HG03342 (cell line): ENCODE data around the gene RHBDL3.

Experiments
- ATAC-seq: cut with Tn5 transposase; IDR thresholded peaks from one replicate; pipeline ENCODE4 v1.9.1; 2021; ENCODE audit warnings: mild to moderate bottlenecking, moderate library complexity; ENCODE audit not compliant: unreplicated experiment

Gene RHBDL3

DNA sequence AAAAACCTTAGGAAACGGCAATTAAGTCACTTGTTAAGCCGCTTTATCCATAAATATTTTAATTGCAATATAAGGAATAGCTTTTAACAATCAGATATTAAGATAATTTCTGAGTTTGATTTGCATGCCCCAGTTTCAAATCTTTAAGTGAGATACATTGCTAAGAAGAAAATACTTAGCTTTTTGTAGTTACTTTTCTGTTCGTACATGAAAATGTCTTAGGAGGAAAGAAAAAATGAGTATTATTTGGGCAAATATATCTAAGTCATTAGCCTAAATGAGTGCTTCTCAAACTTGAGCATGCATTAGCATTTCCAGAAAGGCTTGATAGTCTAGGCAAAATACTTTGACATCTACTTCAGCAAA, 90.7 kb downstream of the RHBDL3 start:
- no peak for ATAC-seq

DNA sequence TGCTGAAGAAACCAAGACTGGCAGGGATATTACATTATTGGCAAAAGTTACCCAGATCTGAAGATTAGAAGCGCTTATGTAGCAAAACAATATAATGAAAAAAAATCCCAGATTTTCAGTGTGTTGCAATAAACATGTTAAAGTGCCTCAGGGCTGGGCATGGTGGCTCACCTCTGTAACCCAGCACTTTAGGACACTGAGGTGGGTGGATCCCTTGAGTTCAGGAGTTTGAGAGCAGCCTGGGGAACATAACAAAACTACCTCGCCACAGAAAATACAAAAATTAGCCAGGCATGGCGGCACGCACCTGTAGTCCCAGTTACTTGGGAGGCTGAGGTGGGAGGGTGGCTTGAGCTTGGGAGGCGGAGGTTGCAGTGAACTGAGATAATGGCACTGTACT, 91.1 kb downstream of the RHBDL3 start:
- no peak for ATAC-seq

DNA sequence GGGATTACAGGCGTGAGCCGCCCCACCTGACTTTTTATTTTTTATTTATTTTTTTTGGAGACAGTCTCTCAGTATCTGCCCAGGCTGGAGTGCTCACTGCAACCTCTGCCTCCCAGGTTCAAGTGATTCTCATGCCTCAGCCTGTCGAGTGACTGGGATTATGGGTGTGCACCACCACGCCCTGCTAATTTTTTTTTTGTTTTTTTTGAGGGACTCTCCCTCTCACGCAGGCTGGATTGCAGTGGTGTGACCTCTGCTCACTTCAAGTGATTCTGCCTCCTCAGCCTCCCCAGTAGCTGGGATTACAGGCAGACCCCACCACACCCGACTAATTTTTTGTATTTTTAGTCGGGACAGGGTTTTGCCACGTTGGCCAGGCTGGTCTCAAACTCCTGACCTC, 92.0 kb downstream of the RHBDL3 start:
- ATAC-seq = no peak

DNA sequence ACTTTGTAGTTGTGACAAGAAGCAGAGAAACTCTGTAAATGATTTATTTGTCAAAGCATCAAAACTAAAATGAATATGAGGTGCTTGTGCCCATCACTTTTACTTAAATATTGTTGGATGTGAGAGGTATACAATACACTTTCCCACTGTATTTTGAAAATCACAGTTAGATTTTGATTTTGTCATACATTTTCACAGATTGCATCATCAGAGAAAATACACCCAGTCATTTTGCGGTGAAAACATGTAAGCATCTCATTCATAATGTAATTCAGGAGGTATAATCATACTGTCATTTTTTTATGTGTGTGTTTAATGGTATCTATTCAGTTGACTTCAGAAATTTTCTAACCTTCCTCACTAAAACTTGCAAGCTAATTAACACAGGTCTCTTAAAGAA, 95.6 kb downstream of the RHBDL3 start:
- ATAC-seq = no peak

DNA sequence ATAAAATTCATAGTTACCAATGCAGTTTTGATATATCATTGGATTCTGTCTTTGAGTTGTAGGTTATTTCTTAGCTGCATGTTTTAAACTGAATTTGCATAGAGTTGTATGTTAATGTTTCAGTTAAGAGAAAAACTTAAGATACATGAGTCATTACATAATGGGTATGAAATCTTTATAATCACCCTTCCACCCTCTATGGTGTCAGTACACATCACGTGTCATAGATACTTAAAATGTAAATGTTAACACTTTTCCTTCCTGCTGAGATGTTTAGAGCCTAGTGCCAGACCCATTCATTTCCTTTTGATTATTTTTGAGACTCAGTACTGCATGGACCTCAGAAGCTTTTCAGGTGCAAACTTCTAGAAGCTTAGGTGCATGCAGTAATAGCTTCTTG, 104.8 kb downstream of the RHBDL3 start:
- ATAC-seq = no peak
